ENCODE data around the gene SLC38A5. TPM values are rescaled to one million over a fixed set of nuclear protein-coding genes. Genes with fewer than 3 reads are reported as not detected.

Gene SLC38A5
- total RNA-seq, 4 donors from 2014 or later: 9.9 to 76.8 (median 40.1) TPM

DNA sequence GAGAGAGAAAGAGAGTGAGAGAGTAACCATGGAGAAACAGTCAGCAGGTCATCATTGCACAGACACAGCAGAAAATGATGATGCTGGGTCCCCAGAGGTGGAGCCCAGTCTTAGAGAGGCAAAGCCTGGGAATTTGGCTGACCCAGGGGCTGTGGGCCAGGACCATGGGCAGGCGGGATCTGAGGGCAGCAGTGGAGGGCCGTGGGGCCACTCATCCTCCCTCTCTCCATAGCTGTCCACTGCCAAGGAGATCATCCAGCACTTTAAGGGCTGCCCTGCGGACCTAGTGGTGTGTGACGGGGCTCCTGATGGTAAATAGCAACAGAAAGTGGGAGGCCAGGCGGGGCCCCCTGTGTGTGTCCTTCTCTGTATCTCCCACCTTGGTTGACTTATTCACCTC is 8.7 kb upstream of the SLC38A5 start:
- WGBS, 2 donors: 85 to 94% methylated on average over 4 to 5 of the region's 5 CpGs
- H3K4me3 ChIP-seq (replicated peaks in 1 of 3): no peak overlapping the region
- TF ChIP-seq, protein P1, sequence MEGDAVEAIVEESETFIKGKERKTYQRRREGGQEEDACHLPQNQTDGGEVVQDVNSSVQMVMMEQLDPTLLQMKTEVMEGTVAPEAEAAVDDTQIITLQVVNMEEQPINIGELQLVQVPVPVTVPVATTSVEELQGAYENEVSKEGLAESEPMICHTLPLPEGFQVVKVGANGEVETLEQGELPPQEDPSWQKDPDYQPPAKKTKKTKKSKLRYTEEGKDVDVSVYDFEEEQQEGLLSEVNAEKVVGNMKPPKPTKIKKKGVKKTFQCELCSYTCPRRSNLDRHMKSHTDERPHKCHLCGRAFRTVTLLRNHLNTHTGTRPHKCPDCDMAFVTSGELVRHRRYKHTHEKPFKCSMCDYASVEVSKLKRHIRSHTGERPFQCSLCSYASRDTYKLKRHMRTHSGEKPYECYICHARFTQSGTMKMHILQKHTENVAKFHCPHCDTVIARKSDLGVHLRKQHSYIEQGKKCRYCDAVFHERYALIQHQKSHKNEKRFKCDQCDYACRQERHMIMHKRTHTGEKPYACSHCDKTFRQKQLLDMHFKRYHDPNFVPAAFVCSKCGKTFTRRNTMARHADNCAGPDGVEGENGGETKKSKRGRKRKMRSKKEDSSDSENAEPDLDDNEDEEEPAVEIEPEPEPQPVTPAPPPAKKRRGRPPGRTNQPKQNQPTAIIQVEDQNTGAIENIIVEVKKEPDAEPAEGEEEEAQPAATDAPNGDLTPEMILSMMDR (IDR thresholded peaks at IDR 0.05): no peak
- no peak for TF ChIP-seq POLR2A (IDR thresholded peaks at IDR 0.05)
- no peaks in the 10 kb centered on the region for H3K9me3 ChIP-seq
- no peaks in the 10 kb centered on the region for H3K27me3 ChIP-seq
- DNase-seq: no peak
- intact Hi-C loops (cut with DNase I): no loop called here
- no peak overlapping the region for H3K27ac ChIP-seq
- H3K4me1 ChIP-seq: peaks cover 0 to 3% of the 10 kb centered on the region in 2 donors
- peaks cover 5 to 12% of the 10 kb centered on the region in 2 donors for H3K36me3 ChIP-seq

DNA sequence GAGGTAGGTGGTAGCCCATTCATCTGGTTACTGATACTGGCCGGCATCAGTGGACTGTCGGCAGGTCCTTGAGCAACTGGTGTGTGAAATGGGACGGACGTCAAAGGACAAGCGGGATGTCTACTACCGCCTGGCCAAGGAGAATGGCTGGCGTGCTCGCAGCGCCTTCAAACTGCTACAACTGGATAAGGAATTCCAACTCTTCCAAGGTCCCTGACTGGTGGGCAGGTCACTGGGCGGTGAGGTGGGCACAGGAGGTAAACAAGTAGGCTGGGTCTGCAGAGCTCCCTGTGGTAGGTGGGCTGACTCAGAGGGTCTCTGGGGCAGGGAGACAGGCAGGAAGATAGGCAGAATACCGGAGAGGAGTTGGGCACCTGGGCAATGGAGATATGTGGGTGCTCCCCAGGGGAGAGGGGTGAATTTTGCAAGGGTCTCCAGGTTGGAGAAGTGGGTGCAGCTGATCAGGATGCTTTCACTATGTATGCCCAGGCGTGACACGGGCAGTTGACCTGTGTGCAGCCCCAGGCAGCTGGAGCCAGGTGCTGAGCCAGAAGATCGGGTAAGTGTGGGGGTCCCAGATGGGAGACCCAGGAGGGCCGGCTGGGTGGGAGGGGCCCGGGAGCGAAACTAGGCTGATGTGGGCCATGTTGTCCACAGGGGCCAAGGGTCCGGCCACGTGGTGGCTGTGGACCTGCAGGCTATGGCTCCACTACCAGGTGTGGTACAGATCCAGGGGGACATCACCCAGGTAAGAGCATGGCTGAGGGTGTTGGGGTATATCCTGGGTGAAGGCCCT is 8.1 kb upstream of the SLC38A5 start:
- Histone ChIP-seq H3K36me3 (peaks cover 5 to 12% of the 10 kb centered on the region in 2 donors), H3K27ac (no peak overlapping the region), H3K27me3 (no peaks in the 10 kb centered on the region), H3K4me3 (replicated peaks in 1 of 3) (no peak overlapping the region), H3K4me1 (peaks cover 0 to 3% of the 10 kb centered on the region in 2 donors), H3K9me3 (no peaks in the 10 kb centered on the region)
- no peak for DNase-seq
- WGBS, 2 donors: 92% methylated on average over 4 to 5 of the region's 19 CpGs
- TF ChIP-seq, protein P1 (IDR thresholded peaks at IDR 0.05): no peak
- intact Hi-C loops (cut with DNase I): no loop called here

DNA sequence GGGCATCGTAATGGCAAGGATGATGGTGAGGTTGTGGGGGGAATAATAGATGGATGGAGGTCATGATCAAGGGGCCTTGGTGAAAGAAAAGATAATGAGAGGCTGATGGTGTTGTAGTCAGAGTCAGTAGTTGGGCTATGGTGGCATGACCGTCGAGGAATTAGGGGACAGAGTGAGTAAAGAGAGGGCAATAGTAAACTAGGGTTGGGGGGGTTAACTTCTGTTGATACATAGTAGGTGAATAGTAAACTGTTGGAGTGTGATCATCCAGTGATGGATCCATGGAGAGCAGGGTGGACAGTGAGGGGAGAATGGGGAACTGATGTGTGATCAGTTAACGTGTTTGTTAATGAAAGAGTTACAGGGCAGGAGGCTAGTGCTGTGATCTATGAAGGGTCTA is 6.9 kb upstream of the SLC38A5 start:
- H3K4me3 ChIP-seq (replicated peaks in 1 of 3): peak overlapping the region in 1 of 3 donors; percentile 58
- H3K9me3 ChIP-seq: no peaks in the 10 kb centered on the region
- intact Hi-C loops (cut with DNase I): no loop called here
- H3K27ac ChIP-seq: peak overlapping the region in 1 of 3 donors; percentile 65
- H3K27me3 ChIP-seq: no peaks in the 10 kb centered on the region
- 54 to 60% methylated on average over 4 of the region's 4 CpGs for WGBS, 2 donors
- H3K4me1 ChIP-seq: peaks cover 0 to 3% of the 10 kb centered on the region in 2 donors
- peaks cover 5 to 8% of the 10 kb centered on the region in 2 donors for H3K36me3 ChIP-seq
- TF ChIP-seq POLR2A (IDR thresholded peaks at IDR 0.05): no peak
- TF ChIP-seq, protein P1 (IDR thresholded peaks at IDR 0.05): no peak
- DNase-seq: no peak

DNA sequence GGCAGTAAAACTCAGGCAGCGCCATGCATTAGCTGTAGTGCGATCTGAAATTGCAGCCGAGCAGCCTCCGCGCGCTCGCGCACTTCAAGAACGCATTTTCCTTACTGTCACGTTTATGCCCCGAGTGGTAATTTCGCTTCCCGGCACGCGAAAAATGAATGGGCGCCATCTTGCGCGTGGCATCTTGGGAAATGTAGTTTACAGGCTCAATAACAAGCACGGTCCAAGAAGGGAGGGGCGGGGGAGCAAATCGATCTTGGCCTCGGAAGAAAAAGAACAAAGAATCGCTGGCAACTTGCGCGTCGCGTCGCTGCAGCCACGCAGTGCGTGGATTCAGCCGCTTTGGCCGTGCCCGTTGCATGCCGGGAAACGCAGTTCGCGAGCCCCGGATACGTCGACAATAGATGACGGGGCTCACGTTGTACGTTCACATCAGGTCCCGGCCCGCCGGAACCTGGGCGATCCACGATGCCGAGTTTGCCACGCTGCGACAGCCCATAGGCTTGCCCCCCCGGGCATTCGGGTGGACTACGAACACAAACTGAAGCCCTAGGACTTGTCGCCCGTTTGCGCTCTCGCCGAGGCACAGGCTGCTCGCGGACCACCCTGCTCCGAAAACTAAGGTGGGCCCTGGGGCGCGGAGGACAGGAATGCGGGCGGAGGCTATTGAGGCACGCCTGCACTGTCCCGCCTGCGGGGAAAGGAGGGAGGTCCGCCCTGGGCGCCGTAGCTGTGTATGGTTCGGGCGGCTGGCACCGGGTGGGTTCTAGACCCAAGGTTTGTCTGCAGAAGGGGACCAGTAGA is 5.9 kb upstream of the SLC38A5 start, which contains the start of gene FTSJ1:
Gene FTSJ1 (plus strand): TSS at position 426 of the 804 bp plus-strand sequence. CDS start 1,849 bp downstream, outside the sequence.
- Histone ChIP-seq H3K27me3 (no peaks in the 10 kb centered on the region), H3K27ac (peak within 1 kb of the TSS; percentile 65 to 71 (median 65)), H3K4me1 (peaks cover 0 to 3% of the 10 kb centered on the region in 2 donors), H3K9me3 (no peaks in the 10 kb centered on the region), H3K4me3 (replicated peaks in 1 of 3) (peak within 1 kb of the TSS; percentile 42 to 65 (median 58)), H3K36me3 (peaks cover 0 to under 1% of the 10 kb centered on the region in 2 donors)
- 0% methylated on average over 17 to 34 of the region's 75 CpGs for WGBS, 2 donors
- TF ChIP-seq POLR2A (IDR thresholded peaks at IDR 0.05): peak in 1 of 2 donors; percentile 58
- TF ChIP-seq, protein P1 (IDR thresholded peaks at IDR 0.05): no peak
- intact Hi-C loops (cut with DNase I): no loop called here
- peak; percentile 87 for DNase-seq
